Stimulated activated CD4-positive, alpha-beta T cell treated with anti-CD3 and anti-CD28 coated beads, Interleukin-4, amount 100 ng/mL, for 4 hours (primary cell): ENCODE measurements around the gene RNF114.
"Not testable (repeated sequence)": the region's sequence is repeated elsewhere in the genome, so short reads cannot be mapped to it uniquely, and the experiment has no call there.

Source experiments
- DNase-seq, 2 experiments: peaks; one replicate each; pipeline ENCODE4 v3.0.0-alpha.2; 2020

Gene RNF114

DNA sequence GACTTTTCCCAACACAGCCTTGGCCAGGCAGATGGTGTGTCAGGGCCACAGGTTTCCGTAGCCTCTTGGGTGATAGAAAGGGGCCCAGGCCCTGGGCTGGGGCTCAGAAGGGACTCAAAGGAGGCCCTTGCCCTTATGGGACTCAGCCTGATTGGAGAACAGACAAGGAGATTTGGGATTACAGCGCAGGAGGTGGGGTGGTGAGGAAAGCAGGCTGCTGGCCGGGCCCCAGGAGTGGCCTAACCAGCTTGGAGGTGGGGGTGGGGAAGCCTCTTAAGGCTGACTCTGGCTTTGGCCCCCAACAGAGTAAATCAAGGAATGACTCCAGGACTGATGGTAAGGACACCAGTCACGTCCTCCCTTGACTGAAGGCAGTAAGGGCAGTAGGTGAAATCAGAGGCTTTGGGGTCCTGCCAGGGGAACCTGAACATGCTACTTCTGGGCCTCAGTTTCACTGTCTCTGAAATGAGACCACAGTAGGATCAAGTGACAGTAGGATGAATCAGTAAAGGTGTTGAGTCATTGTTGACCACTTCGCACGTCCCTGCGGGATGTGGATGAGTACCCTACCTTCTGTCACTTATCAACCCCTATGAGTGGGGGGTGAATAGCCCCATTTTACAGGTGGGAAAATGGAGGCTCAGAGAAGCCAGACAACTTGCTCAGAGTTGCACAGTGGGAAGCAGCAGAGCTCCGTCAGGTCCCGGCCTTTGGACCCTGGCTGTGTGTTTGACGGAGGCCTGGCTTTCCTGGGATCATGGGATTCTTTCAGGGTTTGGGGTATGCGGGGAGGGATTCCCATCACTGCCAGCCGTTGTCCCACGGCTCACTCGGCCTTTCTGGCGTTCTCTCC, 51.0 kb downstream of the RNF114 start:
- no peak for DNase-seq

GRCh38 chr20:49987868-49988690, 51.9 kb downstream of the RNF114 start:
- DNase-seq, result no peak

DNA sequence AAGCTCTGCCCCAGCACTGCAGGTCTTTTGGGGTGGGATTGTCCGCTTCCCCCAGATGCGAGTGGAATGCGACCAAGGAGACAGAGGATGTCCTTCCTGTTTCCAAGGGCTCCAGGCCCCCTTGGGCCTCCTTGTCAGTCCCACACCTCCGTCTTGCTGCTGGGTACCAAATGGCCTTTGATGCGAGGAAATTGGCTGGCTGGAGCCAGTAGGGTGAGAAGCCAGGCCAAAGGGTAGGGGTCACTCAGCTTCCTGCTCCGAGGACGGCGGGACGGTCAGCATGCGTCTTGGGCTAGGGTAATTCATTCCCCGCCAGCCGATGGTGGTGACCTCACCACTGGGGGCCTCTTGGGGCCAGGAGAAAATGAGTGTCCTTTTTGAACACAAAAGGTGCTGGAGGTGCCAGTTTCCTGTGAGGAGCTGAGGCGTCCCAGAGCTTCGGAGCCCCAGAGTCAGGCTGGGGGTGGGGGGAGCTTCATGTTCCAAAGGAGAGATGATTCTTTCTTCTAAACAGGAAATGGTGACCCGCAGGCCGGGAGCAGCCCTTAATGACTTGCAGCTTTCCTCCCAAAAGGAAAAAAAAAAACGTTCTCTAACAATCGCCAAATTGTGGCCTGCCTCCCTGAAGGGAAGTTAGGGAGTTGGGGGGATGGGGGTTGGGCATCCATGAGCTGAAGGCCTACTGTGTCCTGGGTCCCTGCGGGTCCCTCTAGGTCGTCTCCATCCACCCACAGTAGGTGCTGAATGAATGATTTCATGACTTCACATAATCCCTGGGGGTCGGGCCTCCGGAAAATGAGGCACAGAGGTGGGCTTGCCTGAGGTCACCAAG, 53.3 kb downstream of the RNF114 start:
- no peak for DNase-seq

- no peak for DNase-seq
These were observed 54.1 kb downstream of the RNF114 start for GRCh38 chr20:49990271-49990720.

DNA sequence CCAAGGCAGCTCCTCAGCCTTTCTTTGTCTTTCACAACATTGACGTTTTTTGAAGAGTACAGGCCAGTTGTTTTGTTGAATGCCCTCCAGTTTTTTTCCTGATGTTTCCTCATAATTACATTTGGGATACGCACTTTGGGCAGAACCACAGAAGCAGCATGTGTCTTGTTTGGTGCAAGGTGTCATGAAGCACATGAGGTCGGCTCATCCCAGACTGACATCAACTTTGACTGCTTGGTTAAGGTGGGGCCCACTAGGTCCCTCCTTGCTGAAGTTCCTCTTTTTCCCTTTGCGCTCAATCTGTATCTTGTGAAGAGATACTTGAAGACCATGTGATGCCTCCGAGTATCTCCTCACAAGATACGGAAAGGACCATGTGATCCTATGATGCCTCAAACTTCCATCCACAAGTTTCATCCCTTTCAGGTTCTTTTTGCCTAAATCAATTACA, 57.1 kb downstream of the RNF114 start:
- no peak for DNase-seq

- DNase-seq, result no peak
These were observed 59.4 kb downstream of the RNF114 start for GRCh38 chr20:49995586-49995985.

DNA sequence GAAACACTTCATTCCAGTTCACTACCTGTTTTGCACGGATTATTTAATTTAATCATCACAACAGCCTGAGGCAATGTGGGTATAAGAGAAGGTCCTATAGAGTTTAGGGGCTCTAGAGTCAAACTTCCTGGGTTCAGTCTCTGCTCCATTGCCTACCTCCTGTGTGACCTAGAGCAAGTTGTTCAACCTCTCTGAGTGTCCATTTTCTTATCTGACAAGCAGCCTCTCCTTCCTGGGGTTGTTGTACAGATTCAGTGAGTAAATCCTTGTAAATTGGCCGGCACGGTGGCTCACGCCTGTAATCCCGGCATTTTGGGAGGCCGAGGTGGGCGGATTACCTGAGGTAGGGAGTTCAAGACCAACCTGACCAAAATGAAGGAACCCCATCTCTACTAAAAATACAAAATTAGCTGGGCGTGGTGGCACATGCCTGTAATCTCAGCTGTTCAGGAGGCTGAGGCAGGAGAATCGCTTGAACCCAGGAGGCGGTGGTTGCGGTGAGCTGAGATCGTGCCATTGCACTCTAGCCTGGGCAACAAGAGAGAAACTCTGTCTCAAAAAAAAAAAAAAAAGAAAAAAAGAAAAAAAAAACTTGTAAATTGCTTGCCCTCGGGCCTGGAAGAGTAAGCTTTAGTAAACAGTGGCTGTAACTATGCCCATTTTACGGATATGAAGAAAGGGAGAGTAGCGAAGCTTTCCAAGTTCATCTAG, 62.4 kb downstream of the RNF114 start:
- not testable (repeated sequence) for DNase-seq

DNA sequence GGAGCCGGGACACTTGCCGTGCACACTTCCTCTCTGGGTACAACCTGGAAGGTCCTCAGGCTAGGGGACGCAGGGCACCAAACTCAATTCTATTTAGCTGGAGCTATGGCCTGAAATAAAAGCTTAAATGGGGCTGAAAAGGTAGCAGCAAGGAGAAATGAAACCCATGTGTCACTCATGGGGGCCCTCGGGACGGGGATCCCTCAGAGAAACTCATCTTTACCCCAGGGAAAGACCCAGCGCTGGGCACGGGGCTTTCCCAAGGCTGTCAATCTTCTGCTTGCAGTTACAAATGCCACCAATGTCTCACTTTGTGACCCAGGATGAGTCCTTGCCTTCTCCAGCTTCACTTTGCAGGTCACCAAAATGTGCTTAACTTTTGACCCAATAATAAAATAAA, 63.1 kb downstream of the RNF114 start:
- DNase-seq, result no peak

GRCh38 chr20:50000548-50001222, 64.5 kb downstream of the RNF114 start:
- DNase-seq, result not testable (repeated sequence)

DNA sequence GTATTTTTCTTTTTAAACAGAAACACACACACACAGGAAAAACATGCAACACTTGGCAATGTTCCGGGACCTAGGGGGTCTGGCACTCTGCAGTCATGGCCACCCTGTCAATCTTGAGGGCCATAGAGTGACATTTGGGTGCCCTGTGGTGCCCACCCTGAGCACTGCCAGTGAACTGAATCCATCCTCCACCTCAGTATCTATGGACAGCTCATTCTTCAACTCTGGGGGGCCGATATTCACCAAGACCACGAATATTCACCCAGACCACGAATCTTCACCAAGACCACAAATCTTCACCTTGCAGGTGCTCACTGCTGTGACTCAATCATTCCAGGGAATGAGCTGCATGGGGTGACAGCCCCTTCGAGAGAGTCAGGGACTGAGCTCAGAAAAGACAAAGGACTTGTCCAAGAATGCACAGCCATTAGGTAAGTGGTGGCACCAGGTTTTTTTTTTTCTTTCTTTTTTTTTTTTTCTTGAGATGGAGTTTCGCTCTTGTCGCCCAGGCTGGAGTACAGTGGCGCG, 65.7 kb downstream of the RNF114 start:
- no peak for DNase-seq

DNA sequence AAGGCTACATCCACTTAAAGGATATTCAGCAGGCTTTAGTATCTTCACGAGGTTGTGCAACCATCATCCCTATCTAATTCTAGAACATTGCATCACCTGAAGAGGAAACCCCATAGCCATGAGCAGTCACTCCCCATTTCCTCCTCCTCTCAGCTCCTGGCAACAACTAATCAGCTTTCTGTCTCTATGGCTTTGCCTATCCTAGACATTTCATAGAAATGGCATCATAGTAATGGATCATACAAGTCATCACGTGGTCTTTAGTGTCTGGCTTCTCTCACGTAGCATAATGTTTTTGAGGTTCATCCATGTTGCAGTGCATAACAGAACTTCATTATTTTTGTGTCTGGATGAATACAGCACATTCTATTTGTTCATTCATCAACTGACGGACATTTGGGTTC, 67.1 kb downstream of the RNF114 start:
- DNase-seq, result no peak
